Stimulated activated naive B cell treated with anti-CD40 and anti-IgM and Interleukin-4, amounts not matched to agents 10 μg/mL and 1 μg/mL and 100 μg/mL, for 72 hours (primary cell): ENCODE data around the gene NEUROG2.
A peak's percentile ranks its signal among the peaks of the same experiment; 100 is the strongest.

Source experiments
- ATAC-seq, 2 donors: fragments of 150-1000 bp; cut with Tn5 transposase; replicated peaks; 2 replicates each; pipeline ENCODE4 v1.10.0; 2021; ENCODE audit warnings: moderate library complexity in 1 of 2
- DNase-seq: peaks from one replicate; pipeline ENCODE4 v3.0.0; 2021
- H3K27ac Mint-ChIP-seq: one replicate; pipeline ENCODE4 v1.8.0; 2022; ENCODE audit warnings: mild to moderate bottlenecking, mixed read lengths
- H3K27me3 Mint-ChIP-seq, 2 donors: one replicate each; pipeline ENCODE4 v1.8.0; 2022; ENCODE audit warnings: mixed read lengths in 2 of 2
- H3K36me3 Mint-ChIP-seq, 2 donors: one replicate each; pipeline ENCODE4 v1.8.0; 2022; ENCODE audit warnings: mixed read lengths in 2 of 2, mild to moderate bottlenecking in 1 of 2
- H3K4me1 Mint-ChIP-seq, 2 donors: one replicate each; pipeline ENCODE4 v1.8.0; 2022; ENCODE audit warnings: mixed read lengths in 2 of 2, mild to moderate bottlenecking in 1 of 2
- H3K4me3 Mint-ChIP-seq, 2 donors: one replicate each; pipeline ENCODE4 v1.8.0; 2022; ENCODE audit warnings: mild to moderate bottlenecking in 2 of 2, mixed read lengths in 2 of 2, moderate library complexity in 1 of 2
- H3K9me3 Mint-ChIP-seq, 2 donors: one replicate each; pipeline ENCODE4 v1.8.0; 2022; ENCODE audit warnings: mixed read lengths in 2 of 2, mild to moderate bottlenecking in 1 of 2

The NEUROG2 gene

GRCh38 chr4:112516471-112517066 lies 589 bp upstream of the NEUROG2 start:
- peak; percentile 21 to 23 for ATAC-seq
- Mint-ChIP-seq H3K4me1 (peaks cover 40 to 69% of the 10 kb centered on the region in 2 donors), H3K9me3 (peaks cover 0 to 2% of the 10 kb centered on the region in 2 donors), H3K36me3 (peaks cover 2 to 5% of the 10 kb centered on the region in 2 donors), H3K27ac (peak overlapping the region; percentile 93), H3K27me3 (peaks cover 81 to 89% of the 10 kb centered on the region in 2 donors), H3K4me3 (peak overlapping the region; percentile 92 to 95)
- no peak for DNase-seq

GRCh38 chr4:112515198-112516065 lies 548 bp downstream of the NEUROG2 start:
- Mint-ChIP-seq H3K36me3 (peaks cover 2 to 8% of the 10 kb centered on the region in 2 donors), H3K4me1 (peaks cover 45 to 68% of the 10 kb centered on the region in 2 donors), H3K27me3 (peaks cover 75 to 89% of the 10 kb centered on the region in 2 donors), H3K27ac (peak overlapping the region; percentile 89), H3K4me3 (peak overlapping the region; percentile 92 to 95), H3K9me3 (peaks cover 0 to 6% of the 10 kb centered on the region in 2 donors)
- ATAC-seq (peak; percentile 60 to 61), DNase-seq (no peak)

- H3K4me1 Mint-ChIP-seq: peaks cover 46 to 68% of the 10 kb centered on the region in 2 donors
- peaks cover 0 to 6% of the 10 kb centered on the region in 2 donors for H3K9me3 Mint-ChIP-seq
- DNase-seq (no peak), ATAC-seq (peak; percentile 5 to 6)
- H3K4me3 Mint-ChIP-seq: peak overlapping the region; percentile 92 to 95
- peaks cover 71 to 89% of the 10 kb centered on the region in 2 donors for H3K27me3 Mint-ChIP-seq
- peak overlapping the region; percentile 61 for H3K27ac Mint-ChIP-seq
- peaks cover 2 to 8% of the 10 kb centered on the region in 2 donors for H3K36me3 Mint-ChIP-seq
Measured at GRCh38 chr4:112514647-112515197, 1.3 kb downstream of the NEUROG2 start.

GRCh38 chr4:112513971-112514646 lies 1.9 kb downstream of the NEUROG2 start:
- DNase-seq: no peak
- H3K4me1 Mint-ChIP-seq: peaks cover 52 to 74% of the 10 kb centered on the region in 2 donors
- peaks cover 2 to 8% of the 10 kb centered on the region in 2 donors for H3K36me3 Mint-ChIP-seq
- peaks cover 0 to 6% of the 10 kb centered on the region in 2 donors for H3K9me3 Mint-ChIP-seq
- H3K27ac Mint-ChIP-seq: peak overlapping the region; percentile 61
- no peak for ATAC-seq
- peaks cover 71 to 90% of the 10 kb centered on the region in 2 donors for H3K27me3 Mint-ChIP-seq
- H3K4me3 Mint-ChIP-seq: peak overlapping the region; percentile 92 to 95

GRCh38 chr4:112511803-112512118 lies 4.2 kb downstream of the NEUROG2 start:
- DNase-seq (no peak), ATAC-seq (no peak)
- H3K27me3 Mint-ChIP-seq: peaks cover 74 to 92% of the 10 kb centered on the region in 2 donors
- peaks cover 2 to 8% of the 10 kb centered on the region in 2 donors for H3K36me3 Mint-ChIP-seq
- no peak overlapping the region for H3K4me3 Mint-ChIP-seq
- H3K27ac Mint-ChIP-seq: no peak overlapping the region
- H3K9me3 Mint-ChIP-seq: peaks cover 0 to 6% of the 10 kb centered on the region in 2 donors
- peaks cover 42 to 64% of the 10 kb centered on the region in 2 donors for H3K4me1 Mint-ChIP-seq

GRCh38 chr4:112511093-112511802 lies 4.7 kb downstream of the NEUROG2 start:
- DNase-seq: no peak
- H3K27me3 Mint-ChIP-seq: peaks cover 75 to 92% of the 10 kb centered on the region in 2 donors
- peaks cover 40 to 59% of the 10 kb centered on the region in 2 donors for H3K4me1 Mint-ChIP-seq
- peaks cover 2 to 8% of the 10 kb centered on the region in 2 donors for H3K36me3 Mint-ChIP-seq
- peaks cover 0 to 6% of the 10 kb centered on the region in 2 donors for H3K9me3 Mint-ChIP-seq
- H3K4me3 Mint-ChIP-seq: peak overlapping the region; percentile 49 to 59
- ATAC-seq: no peak
- no peak overlapping the region for H3K27ac Mint-ChIP-seq

GRCh38 chr4:112510291-112511092 lies 5.5 kb downstream of the NEUROG2 start:
- ATAC-seq: no peak
- DNase-seq: no peak
- Mint-ChIP-seq H3K4me1 (peaks cover 36 to 52% of the 10 kb centered on the region in 2 donors), H3K36me3 (peaks cover 2 to 8% of the 10 kb centered on the region in 2 donors), H3K4me3 (peak overlapping the region; percentile 41 to 56), H3K9me3 (peaks cover 0 to 6% of the 10 kb centered on the region in 2 donors), H3K27me3 (peaks cover 71 to 92% of the 10 kb centered on the region in 2 donors), H3K27ac (peak overlapping the region; percentile 54)

GRCh38 chr4:112509243-112510141 lies 6.5 kb downstream of the NEUROG2 start:
- peaks cover 30 to 42% of the 10 kb centered on the region in 2 donors for H3K4me1 Mint-ChIP-seq
- peak overlapping the region; percentile 73 to 77 for H3K4me3 Mint-ChIP-seq
- H3K27ac Mint-ChIP-seq: peak overlapping the region; percentile 81
- DNase-seq: no peak
- H3K9me3 Mint-ChIP-seq: peaks cover 0 to 6% of the 10 kb centered on the region in 2 donors
- H3K36me3 Mint-ChIP-seq: peaks cover 0 to 7% of the 10 kb centered on the region in 2 donors
- ATAC-seq: peak in 1 of 2 donors; percentile 29
- H3K27me3 Mint-ChIP-seq: peaks cover 62 to 82% of the 10 kb centered on the region in 2 donors

GRCh38 chr4:112508356-112508755 lies 7.6 kb downstream of the NEUROG2 start:
- Mint-ChIP-seq H3K9me3 (peaks cover 0 to 6% of the 10 kb centered on the region in 2 donors), H3K27me3 (peaks cover 57 to 72% of the 10 kb centered on the region in 2 donors), H3K36me3 (peaks cover 0 to 4% of the 10 kb centered on the region in 2 donors), H3K4me3 (no peak overlapping the region), H3K4me1 (peaks cover 23 to 32% of the 10 kb centered on the region in 2 donors), H3K27ac (no peak overlapping the region)
- no peak for ATAC-seq
- DNase-seq: no peak

- no peaks in the 10 kb centered on the region for H3K36me3 Mint-ChIP-seq
- H3K4me3 Mint-ChIP-seq: no peak overlapping the region
- DNase-seq: no peak
- no peak for ATAC-seq
- H3K9me3 Mint-ChIP-seq: no peaks in the 10 kb centered on the region
- peaks cover 11 to 15% of the 10 kb centered on the region in 2 donors for H3K4me1 Mint-ChIP-seq
- H3K27me3 Mint-ChIP-seq: peaks cover 48 to 64% of the 10 kb centered on the region in 2 donors
- no peak overlapping the region for H3K27ac Mint-ChIP-seq
Measured at GRCh38 chr4:112504807-112505206, 11.2 kb downstream of the NEUROG2 start.

GRCh38 chr4:112502871-112503270 lies 13.1 kb downstream of the NEUROG2 start:
- peaks cover 43 to 58% of the 10 kb centered on the region in 2 donors for H3K27me3 Mint-ChIP-seq
- ATAC-seq: no peak
- no peaks in the 10 kb centered on the region for H3K4me1 Mint-ChIP-seq
- no peaks in the 10 kb centered on the region for H3K9me3 Mint-ChIP-seq
- H3K4me3 Mint-ChIP-seq: no peak overlapping the region
- DNase-seq: no peak
- no peaks in the 10 kb centered on the region for H3K36me3 Mint-ChIP-seq
- H3K27ac Mint-ChIP-seq: no peak overlapping the region

- Mint-ChIP-seq H3K27me3 (peaks cover 16 to 26% of the 10 kb centered on the region in 2 donors), H3K36me3 (peaks cover 6 to 14% of the 10 kb centered on the region in 2 donors), H3K27ac (no peak overlapping the region), H3K4me3 (no peak overlapping the region), H3K9me3 (peaks cover 25 to 32% of the 10 kb centered on the region in 2 donors), H3K4me1 (no peaks in the 10 kb centered on the region)
- DNase-seq: no peak
- no peak for ATAC-seq
Measured at GRCh38 chr4:112492321-112492720, 23.7 kb downstream of the NEUROG2 start.
